Stimulated activated CD8-positive, alpha-beta memory T cell treated with anti-CD3 and anti-CD28 coated beads, Interleukin-12 subunit alpha, Interleukin-12 subunit beta, amount 100 ng/mL, for 24 hours (primary cell): ENCODE results near the gene RAP1GAP.
"Not testable (repeated sequence)": the region's sequence is repeated elsewhere in the genome, so short reads cannot be mapped to it uniquely, and the experiment has no call there.

ENCODE experiments used
- DNase-seq: peaks from one replicate; pipeline ENCODE4 v3.0.0-alpha.2; 2020; ENCODE audit errors: extremely low read depth

Gene RAP1GAP

GRCh38 chr1:21677168-21677567 lies 8.0 kb upstream of the RAP1GAP start:
- no peak for DNase-seq

DNA sequence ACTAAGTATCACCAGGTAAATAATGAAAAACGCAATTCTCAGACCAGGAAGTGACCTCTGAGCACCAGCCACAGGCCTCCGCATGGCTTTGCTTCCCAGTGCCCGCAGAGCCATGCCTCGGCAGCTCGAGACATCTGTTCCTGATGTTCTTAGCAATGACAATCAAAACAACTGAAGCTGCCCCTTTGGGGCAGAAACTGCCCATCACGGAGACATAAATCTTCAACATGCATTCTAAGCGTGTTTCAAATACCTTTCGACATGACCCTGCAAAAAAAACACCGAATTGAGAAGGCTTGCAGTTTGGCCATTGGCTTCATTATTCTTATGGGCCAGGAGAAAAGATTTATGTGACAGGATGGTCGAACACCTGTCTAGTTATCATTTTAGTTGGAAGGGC lies 5.8 kb upstream of the RAP1GAP start:
- DNase-seq, result no peak

DNA sequence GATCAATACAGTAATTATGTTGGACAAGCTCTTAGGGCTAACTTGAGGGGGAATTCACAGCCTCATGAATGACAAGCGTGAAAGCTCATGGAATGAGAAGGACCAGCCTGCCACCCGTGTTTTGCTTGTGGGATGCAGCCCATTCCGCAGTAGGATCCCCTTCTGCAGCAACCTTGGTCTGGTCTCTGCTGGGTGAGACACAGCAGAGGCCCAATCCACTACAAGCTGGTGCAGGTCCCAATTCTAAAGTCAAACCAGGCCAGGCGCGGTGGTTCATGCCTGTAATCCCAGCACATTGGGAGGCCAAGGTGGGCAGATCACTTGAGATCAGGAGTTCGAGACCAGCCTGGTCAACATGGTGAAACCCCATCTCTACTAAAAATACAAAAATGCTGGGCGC lies 4.7 kb upstream of the RAP1GAP start:
- not testable (repeated sequence) for DNase-seq

DNA sequence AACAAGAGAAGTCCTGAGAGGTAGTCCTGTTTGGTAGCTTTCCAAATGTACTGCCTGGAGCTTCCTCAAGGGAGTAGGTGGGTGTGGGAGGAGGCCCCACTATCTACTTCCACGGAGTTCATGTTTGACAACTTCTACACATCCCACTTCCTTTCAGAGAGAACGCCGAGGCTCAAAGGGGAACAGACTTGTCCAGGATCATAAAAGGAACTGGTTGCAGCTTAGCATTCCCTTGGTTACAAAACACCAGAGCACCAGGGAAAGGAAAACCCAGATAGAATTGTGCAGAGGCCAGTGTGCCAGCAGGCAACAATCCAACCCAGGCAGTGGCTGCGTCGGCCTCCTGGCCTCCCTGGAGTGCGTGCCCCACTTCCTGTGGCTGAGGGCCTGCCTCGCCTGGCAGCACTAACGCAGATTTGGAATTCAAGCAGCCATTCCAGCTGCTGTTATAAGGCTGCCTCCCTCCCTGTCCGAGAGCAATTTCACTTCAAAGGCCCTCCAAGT lies 4.2 kb upstream of the RAP1GAP start:
- DNase-seq, result no peak

GRCh38 chr1:21672478-21673276 lies 3.5 kb upstream of the RAP1GAP start:
- DNase-seq, result no peak

DNA sequence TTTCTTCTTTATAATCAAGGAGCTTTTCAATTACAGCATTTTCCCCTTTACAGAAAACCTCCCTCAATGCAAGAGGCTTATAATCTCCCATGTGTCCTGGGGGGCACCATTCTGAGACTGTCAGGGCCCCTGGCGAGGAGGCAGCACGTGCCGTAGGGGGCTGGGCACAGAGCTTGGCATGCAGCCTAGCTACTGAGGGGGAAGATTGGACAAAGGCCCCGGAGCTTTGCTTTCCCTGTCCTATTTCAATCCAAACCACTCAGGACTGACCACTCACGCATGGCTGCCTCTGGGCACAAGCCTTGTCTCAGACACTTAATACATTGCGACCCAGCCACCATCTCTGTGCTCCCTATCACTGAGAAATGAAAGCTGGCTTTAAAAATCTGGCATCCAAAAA lies 2.8 kb upstream of the RAP1GAP start:
- DNase-seq, result no peak

GRCh38 chr1:21670956-21671902 lies 2.1 kb upstream of the RAP1GAP start:
- DNase-seq, result no peak

- DNase-seq, result no peak
Measured at GRCh38 chr1:21670059-21670881, 1.1 kb upstream of the RAP1GAP start.

DNA sequence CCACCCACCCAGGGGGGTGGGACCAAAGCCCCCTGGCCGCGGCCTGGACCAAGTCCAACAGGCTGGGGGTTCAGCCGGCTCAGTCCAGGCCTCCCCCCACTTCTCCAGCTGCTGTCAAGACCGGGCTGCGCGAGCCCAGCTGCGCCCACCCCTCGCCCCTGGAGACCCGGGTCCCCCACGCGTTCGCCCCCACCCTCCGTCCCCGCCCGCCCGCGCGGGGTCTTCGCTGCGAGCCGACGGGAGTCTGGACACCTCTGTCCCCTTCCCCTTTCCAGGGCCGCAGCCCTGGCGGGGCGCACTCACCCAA lies 253 bp downstream of the RAP1GAP start:
- DNase-seq, result no peak

DNA sequence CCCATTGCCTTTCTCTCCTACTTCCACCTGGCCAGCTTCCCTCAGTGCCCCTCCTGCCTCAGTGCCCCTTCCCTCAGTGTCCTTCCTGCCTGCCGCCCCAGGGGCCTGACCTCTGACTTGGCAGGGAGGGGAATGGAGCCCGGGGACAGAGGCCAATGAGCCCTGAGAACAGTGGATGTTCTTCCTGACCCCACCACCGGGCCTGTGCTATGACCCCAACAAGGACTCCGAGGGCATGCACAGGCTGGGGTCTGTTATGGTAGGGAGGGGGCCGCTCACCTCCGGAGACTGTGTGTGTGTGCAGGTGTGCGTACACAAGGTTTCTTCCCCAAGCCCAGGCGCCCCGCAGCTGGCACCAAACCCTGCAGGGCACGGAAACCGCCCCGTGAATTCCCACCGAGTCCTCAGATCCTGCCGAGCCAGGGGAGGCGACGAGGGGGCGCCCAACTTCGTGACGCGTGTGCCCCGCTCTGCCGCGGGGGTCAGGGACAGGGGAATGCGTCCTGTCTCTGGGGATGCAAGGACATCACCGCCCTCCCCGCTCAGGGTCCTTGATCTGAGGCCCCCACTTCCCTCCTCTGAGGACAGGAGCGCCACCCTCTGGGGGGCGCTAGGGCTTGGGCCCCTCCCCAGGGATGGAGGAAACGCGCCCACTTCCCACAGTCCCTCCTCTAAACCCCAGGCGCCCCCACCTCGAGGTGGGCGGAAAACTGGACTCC lies 766 bp downstream of the RAP1GAP start:
- DNase-seq, result no peak

- no peak for DNase-seq
Measured at GRCh38 chr1:21667348-21668231, 1.6 kb downstream of the RAP1GAP start.

GRCh38 chr1:21666576-21667320 lies 2.4 kb downstream of the RAP1GAP start:
- DNase-seq, result no peak

DNA sequence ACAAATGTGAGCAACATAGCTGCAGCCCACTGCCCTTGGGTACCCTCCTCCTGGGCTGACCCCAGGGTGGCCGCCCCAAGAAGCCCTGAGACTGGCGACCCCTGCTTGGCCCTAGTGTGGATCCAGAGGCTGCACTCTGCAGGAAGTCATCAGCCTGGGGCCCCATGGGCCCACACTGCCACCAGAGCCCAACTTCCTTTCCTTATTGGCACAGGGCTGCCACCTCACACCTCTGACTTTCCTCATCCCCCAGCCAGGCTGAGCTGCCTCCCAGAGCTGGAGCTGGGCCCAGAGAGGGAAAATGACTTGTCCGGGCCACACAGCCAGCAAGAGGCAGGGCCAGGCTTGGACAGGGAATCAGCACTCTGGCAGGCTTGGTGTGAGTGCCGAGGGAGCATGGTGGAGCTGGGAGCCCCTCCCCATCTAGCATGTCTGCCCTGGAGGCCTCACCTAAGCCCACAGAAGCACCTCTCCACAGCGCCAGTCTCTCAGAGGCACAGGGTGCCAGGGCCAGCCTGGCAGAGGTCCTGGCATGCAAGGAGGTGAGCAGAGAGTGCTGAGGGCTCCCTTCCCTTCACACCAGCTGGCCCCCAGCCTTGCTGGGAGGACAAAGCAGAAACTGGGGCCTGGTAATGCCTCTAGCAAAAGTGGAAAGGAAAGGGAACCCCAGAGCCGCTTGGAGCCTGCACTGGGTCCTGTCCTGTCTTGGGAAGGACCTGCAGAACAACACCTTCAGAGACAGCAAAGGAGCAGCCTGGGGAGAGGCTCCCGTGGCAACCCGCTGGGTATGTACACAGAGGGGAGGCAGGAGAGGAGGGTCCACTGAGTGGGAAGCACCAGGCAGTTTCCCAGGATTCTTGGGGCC lies 3.2 kb downstream of the RAP1GAP start:
- DNase-seq, result no peak

GRCh38 chr1:21664806-21665588 lies 4.2 kb downstream of the RAP1GAP start:
- DNase-seq, result no peak

GRCh38 chr1:21663951-21664805 lies 5.0 kb downstream of the RAP1GAP start:
- DNase-seq, result no peak

GRCh38 chr1:21663248-21663950 lies 5.8 kb downstream of the RAP1GAP start:
- DNase-seq, result no peak
